HepG2 (cell line): ENCODE measurements around the gene CD14. TPM values are rescaled to one million over a fixed set of nuclear protein-coding genes. Genes with fewer than 3 reads are reported as not detected.

ENCODE experiments used
- CCDC6 ChIP-seq: sonication (generic); formaldehyde crosslinking; IDR thresholded peaks from 2 replicates; pipeline ENCODE4 v1.8.1; 2022; ENCODE audit warnings: mild to moderate bottlenecking, missing genetic modification reagents, moderate library complexity
- CREBL2 ChIP-seq: sonication (generic); formaldehyde crosslinking; IDR thresholded peaks from 2 replicates; pipeline ENCODE4 v1.8.1; 2023; ENCODE audit warnings: missing genetic modification reagents, mild to moderate bottlenecking, borderline replicate concordance
- DDIT3 ChIP-seq: sonication (generic); formaldehyde crosslinking; IDR thresholded peaks from 2 replicates; pipeline ENCODE4 v1.4.0; 2020; ENCODE audit warnings: mild to moderate bottlenecking, missing genetic modification reagents
- FOXK1 ChIP-seq: sonication (generic); formaldehyde crosslinking; IDR thresholded peaks from 2 replicates; pipeline ENCODE4 v1.4.0; 2020; ENCODE audit warnings: low read depth, missing genetic modification reagents, borderline replicate concordance
- GFI1 ChIP-seq: sonication (generic); formaldehyde crosslinking; IDR thresholded peaks from 2 replicates; pipeline ENCODE4 v1.5.0; 2020; ENCODE audit warnings: missing genetic modification reagents, mild to moderate bottlenecking, borderline replicate concordance
- KDM5A ChIP-seq: fragments of 200-600 bp; sonication (generic); IDR thresholded peaks from 2 replicates; pipeline ENCODE4 v1.7.0; 2018; ENCODE audit warnings: antibody characterized with exemption, mild to moderate bottlenecking, low read length, borderline replicate concordance
- MED1 ChIP-seq: sonication (generic); formaldehyde crosslinking; IDR thresholded peaks from 2 replicates; pipeline ENCODE4 v1.4.0; 2020; ENCODE audit warnings: missing genetic modification reagents
- MYPOP ChIP-seq: sonication (generic); formaldehyde crosslinking; IDR thresholded peaks from 2 replicates; pipeline ENCODE4 v1.8.1; 2023; ENCODE audit warnings: mild to moderate bottlenecking, moderate library complexity, missing genetic modification reagents
- RXRB ChIP-seq: IDR thresholded peaks from 2 replicates; pipeline ENCODE4 v1.6.1; 2016; ENCODE audit warnings: borderline replicate concordance, missing genetic modification reagents, missing compliant biosample characterization
- SKIL ChIP-seq: sonication (generic); formaldehyde crosslinking; IDR thresholded peaks from 2 replicates; pipeline ENCODE4 v1.8.0; 2022; ENCODE audit warnings: missing genetic modification reagents, mild to moderate bottlenecking, moderate library complexity, borderline replicate concordance
- THAP11 ChIP-seq: IDR thresholded peaks from 2 replicates; pipeline ENCODE4 v1.6.1; 2016; ENCODE audit warnings: missing biosample characterization, missing genetic modification reagents
- THAP7 ChIP-seq: sonication (generic); formaldehyde crosslinking; IDR thresholded peaks from 2 replicates; pipeline ENCODE4 v1.8.1; 2023; ENCODE audit warnings: mild to moderate bottlenecking, missing genetic modification reagents
- THRA ChIP-seq: sonication (generic); formaldehyde crosslinking; IDR thresholded peaks from 2 replicates; pipeline ENCODE4 v1.4.0; 2020; ENCODE audit warnings: missing genetic modification reagents, borderline replicate concordance
- TOPORS ChIP-seq: sonication (generic); formaldehyde crosslinking; IDR thresholded peaks from 2 replicates; pipeline ENCODE4 v1.8.0; 2023; ENCODE audit warnings: mild to moderate bottlenecking, missing genetic modification reagents
- ZBTB1 ChIP-seq: sonication (generic); formaldehyde crosslinking; IDR thresholded peaks from 2 replicates; pipeline ENCODE4 v1.4.0; 2020; ENCODE audit warnings: missing genetic modification reagents, borderline replicate concordance
- ZBTB44 ChIP-seq: sonication (generic); formaldehyde crosslinking; IDR thresholded peaks from 2 replicates; pipeline ENCODE4 v1.4.0; 2020; ENCODE audit warnings: missing genetic modification reagents
- ZNF546 ChIP-seq: sonication (generic); formaldehyde crosslinking; conservative IDR thresholded peaks from 2 replicates; pipeline ENCODE4 v1.8.1; 2023; ENCODE audit warnings: mild to moderate bottlenecking, missing genetic modification reagents
- ZNF740 ChIP-seq: sonication (generic); formaldehyde crosslinking; IDR thresholded peaks from 2 replicates; pipeline ENCODE4 v1.4.0; 2020; ENCODE audit warnings: missing genetic modification reagents
- ZNF746 ChIP-seq: sonication (generic); formaldehyde crosslinking; IDR thresholded peaks from 2 replicates; pipeline ENCODE4 v1.8.0; 2022; ENCODE audit warnings: mild to moderate bottlenecking, missing genetic modification reagents
- polyA plus RNA-seq, 8 experiments: library from polyadenylated mRNA; depleted of rRNA in 3 of 8; stranded (reverse) in 7 of 8; unstranded in 1 of 8; fragments of >200 nt; fragmentation: Illumina TruSeq in 4 of 8; extraction: Trizol in 4 of 8; gene quantifications; 2 replicates each; pipeline versions ENCODE4 v1.2.1 to v1.2.3, GENCODE V29; 2011 to 2016; ENCODE audit warnings: low read depth in 4 of 8, missing spikeins in 1 of 8, mixed read lengths in 1 of 8; ENCODE audit not compliant: insufficient read depth in 1 of 8
- total RNA-seq, 5 experiments: library from RNA; depleted of rRNA; stranded (reverse); fragments of >200 nt; fragmentation: Illumina TruSeq; extraction: Trizol; gene quantifications; 2 replicates each; pipeline ENCODE4 v1.2.3, GENCODE V29; 2016; ENCODE audit warnings: low read depth in 1 of 5

Gene CD14
- total and polyA plus RNA-seq, 2 of the 13 experiments (the other 11 are each of a cell fraction or from before 2014, with no cell fraction given) = 1.7 to 4.7 TPM

- no peak for TF ChIP-seq TOPORS (CRISPR knock-in tag)
- no peak for TF ChIP-seq ZNF746 (CRISPR knock-in tag)
- TF ChIP-seq THAP11 (CRISPR knock-in tag) = peak; percentile 81
- no peak for TF ChIP-seq ZNF740
- no peak for TF ChIP-seq ZBTB44
- TF ChIP-seq GFI1 (CRISPR knock-in tag) = no peak
- TF ChIP-seq THAP7 (CRISPR knock-in tag) = no peak
- peak; percentile 62; the same call in 1 of the 2 replicates for TF ChIP-seq CCDC6 (CRISPR knock-in tag)
- TF ChIP-seq CREBL2 (CRISPR knock-in tag) = no peak
- peak; percentile 32; the same call in 1 of the 2 replicates for TF ChIP-seq MYPOP (CRISPR knock-in tag)
- TF ChIP-seq KDM5A = no peak
- peak; percentile 84 for TF ChIP-seq MED1 (CRISPR knock-in tag)
- peak; percentile 91 for TF ChIP-seq FOXK1
- no peak for TF ChIP-seq ZBTB1 (CRISPR knock-in tag)
- peak; percentile 86; the same call in 1 of the 2 replicates for TF ChIP-seq DDIT3 (CRISPR knock-in tag)
- peak; percentile 52; the same call in 1 of the 2 replicates for TF ChIP-seq SKIL
- peak; percentile 82; the same call in 1 of the 2 replicates for TF ChIP-seq THRA (CRISPR knock-in tag)
- no peak for TF ChIP-seq ZNF546
- TF ChIP-seq RXRB (CRISPR knock-in tag) = peak; percentile 99
These were observed 25.9 kb downstream of the CD14 start (continued) for GRCh38 chr5:140607031-140607430.
